Activated CD4-positive, alpha-beta T cell treated with anti-CD3 and anti-CD28 coated beads, Interleukin-2, amount 50 U/mL, for 16 hours (primary cell): Measurements from ENCODE around the gene AGAP1.

Experiments
- DNase-seq: peaks from one replicate; pipeline ENCODE4 v3.0.0-alpha.2; 2020

The AGAP1 gene

GRCh38 chr2:235697041-235697440 lies 203.2 kb downstream of the AGAP1 start:
- DNase-seq = no peak

- DNase-seq = no peak
Measured at GRCh38 chr2:235698028-235698427, 204.2 kb downstream of the AGAP1 start.

- no peak for DNase-seq
Measured at GRCh38 chr2:235698491-235698890, 204.6 kb downstream of the AGAP1 start.

DNA sequence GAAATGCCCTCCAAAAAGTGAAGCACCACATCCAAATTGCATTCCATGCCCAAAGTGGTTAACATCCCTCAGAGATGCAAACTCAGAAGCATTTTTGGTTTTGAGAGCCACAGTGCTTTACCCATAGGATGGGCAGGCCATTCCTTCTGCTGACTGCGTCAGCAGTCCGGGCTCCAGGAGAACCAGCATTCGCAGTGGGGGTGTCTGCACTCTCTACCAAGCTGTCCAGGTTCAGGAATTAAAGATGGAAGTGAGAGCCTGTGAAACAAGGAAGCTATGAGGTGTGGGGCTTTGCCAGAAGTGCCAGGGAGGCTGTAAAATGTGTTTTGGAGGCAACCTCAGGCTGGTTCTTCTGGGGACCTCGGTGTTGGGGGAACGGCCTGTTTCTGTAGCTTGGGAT lies 205.7 kb downstream of the AGAP1 start:
- DNase-seq = no peak

DNA sequence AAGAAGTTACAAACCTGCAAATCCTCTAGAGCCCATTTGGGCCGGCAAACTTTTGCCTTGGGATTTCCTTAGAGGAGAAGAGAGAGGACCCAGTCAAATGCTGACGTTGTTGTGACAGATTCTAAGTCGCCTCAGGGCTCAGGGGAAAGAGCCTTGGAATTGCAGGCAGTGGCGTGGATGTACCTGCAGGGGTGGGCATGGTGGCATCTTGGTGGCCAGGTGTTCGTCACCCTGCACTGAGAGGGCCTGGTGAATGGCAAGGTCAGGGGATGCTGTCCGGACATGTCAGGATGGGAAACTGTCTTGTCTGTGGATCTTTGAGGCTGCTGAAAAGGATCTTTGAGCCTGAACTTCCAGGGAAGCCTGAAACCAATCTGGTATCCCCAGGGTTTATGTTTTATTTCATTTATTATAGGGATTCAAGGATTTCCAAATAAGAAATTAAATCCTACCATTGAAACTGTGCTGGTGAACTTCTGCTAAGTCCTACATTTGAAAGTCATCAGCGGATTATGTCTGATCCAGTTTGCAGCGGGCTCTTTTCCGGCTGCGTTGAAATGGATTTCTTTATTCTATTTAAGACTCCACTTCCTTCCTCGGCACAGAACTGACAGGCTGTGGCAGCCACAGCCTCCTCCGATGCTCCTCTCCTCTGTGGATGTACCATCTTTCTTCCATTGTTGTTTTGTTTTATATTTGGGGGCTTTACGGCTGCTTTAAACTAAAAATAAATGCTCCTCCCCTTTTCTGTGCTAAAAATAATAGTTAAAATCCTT lies 207.6 kb downstream of the AGAP1 start:
- DNase-seq = no peak

DNA sequence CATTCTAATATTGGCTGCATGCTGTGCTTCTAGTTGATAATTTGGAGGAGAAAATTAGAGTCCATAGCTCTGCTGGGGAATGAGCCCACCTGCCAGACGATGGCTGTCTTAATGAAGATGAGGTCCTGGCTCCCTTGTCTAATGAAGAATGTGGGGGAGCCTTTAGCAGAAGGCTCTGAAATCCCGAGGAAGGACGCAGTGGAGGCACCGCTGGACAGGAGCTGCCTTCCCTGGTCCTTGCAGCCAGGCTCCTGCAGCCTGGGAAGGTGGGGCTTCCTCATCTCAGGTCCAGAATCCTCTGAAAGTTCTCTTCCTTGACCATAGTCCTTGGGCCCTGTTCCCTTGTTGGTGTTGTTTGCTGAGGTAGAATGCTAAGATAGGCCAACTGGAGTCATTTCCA lies 208.3 kb downstream of the AGAP1 start:
- no peak for DNase-seq

DNA sequence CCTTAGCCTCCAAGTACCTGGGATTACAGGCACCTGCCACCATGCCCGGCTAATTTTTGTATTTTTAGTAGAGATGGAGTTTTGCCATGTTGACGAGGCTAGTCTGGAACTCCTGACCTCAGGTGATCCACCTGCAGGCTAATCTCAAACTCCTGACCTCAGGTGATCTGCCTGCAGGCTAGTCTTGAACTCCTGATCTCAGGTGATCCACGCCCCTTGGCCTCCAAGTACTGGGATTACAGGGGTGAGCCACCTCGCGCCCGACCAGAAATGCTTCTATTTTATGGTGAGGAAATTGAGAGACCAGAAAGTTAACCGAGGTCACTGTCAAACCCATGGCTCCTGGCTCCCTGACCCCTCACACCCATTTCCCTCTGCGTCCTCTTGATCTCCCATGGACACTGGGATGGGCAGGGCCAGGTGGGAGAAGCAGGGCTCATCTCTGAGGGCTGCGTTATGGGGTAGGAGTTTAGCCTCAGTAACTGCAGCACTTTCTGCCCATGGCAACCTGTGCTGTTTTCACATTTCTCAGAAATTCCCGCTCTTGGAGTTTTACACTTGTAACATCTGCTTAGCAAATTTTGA lies 210.0 kb downstream of the AGAP1 start:
- DNase-seq = no peak

DNA sequence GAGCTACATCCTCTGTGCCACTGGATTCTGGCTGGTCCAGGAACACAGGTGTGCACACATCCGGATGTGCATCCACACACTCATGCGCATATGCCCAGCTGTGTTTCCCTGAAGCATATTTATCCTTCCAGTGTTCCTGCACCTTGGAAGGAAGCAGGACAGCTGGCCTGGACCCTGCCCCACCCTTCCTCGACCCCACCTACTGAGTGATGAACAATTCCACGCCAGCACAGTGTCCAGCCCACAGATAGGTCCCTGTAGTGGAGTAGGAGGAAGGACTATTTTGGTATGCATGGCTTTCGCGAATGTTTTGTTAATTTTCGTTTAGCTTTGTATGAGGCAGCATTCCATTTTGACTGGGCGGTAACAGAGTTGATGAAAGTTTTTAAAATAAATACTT lies 211.5 kb downstream of the AGAP1 start:
- no peak for DNase-seq

DNA sequence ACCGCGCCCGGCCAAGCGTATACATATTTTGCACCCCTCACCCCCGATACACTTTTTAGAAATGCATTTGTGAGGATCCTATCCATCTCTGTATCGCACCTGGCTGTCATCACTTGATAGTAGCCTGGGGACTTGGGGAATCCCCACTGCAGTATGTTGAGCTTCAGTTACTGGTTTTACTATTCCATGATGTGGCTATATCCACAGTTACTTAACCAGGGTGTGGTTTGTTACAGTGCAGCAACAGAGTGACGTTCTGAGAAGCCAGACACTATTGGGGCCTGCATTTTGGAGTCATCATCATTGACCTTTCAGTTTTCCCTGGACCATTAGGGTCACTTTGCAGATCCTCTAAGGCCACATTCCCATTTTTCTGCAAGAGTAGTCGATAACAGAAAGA lies 212.7 kb downstream of the AGAP1 start:
- DNase-seq = no peak

DNA sequence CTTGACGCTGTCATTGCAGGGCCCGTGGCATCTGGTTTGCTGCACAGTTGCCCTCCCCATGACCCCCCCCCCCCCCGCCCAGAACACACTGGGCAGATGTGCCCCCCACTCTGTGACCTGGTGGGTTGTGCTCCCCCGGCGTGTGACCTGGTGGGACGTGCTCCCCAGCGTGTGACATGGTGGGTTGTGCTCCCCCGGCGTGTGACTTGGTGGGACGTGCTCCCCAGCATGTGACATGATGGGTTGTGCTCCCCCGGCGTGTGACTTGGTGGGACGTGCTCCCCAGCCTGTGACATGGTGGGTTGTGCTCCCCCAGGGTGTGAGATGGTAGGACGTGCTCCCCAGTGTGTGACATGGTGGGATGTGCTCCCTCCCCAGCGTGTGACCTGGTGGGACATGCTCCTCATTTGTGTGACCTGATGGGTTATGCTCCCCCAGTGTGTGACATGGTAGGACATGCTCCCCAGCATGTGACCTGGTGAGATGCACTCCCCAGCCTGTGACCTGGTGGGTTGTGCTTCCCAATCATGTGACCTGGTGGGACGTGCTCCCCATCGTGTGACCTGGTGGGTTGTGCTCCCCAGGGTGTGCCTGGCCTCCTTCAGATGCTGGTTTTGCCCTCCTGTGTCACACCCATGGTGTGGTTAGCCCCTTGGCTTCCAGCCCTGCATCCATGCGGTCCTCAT lies 213.7 kb downstream of the AGAP1 start:
- no peak for DNase-seq

DNA sequence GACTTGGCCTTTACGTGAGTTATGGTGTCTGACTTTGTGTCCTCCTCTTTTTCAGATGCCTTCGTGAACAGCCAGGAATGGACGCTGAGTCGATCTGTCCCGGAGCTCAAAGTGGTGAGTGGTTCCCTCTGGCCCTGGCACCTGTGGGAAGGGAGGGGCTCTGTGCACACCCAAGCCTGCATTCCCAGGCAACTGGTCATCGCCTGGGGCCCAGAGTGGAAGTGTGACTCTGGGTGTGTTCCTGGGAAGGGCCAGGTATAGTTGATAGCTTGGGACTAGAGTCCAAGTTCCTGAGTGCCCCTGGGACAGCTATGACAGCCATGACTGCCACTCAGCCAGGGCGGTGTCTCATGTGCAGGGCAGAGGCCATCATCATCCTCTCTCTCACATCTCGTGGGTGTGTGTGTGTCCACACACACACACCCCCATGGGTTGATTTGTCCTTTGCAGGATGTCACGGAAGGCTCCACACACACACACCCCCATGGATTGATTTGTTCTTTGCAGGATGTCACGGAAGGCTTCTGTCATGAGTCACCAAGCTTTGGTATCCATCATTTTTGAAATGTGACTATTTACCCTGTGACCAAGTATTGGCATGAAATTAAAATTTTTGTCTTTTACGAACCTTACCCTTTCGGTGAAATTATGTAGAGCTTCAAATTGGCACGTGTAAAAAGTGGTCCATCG lies 215.4 kb downstream of the AGAP1 start:
- DNase-seq = no peak

- DNase-seq = no peak
Measured at GRCh38 chr2:235709969-235710879, 216.4 kb downstream of the AGAP1 start.

GRCh38 chr2:235710933-235711332 lies 217.1 kb downstream of the AGAP1 start:
- DNase-seq = no peak

GRCh38 chr2:235711527-235711926 lies 217.7 kb downstream of the AGAP1 start:
- DNase-seq = no peak

GRCh38 chr2:235712176-235712575 lies 218.3 kb downstream of the AGAP1 start:
- DNase-seq = no peak

GRCh38 chr2:235713189-235713588 lies 219.3 kb downstream of the AGAP1 start:
- no peak for DNase-seq

- no peak for DNase-seq
Measured at GRCh38 chr2:235715601-235716000, 221.8 kb downstream of the AGAP1 start.

DNA sequence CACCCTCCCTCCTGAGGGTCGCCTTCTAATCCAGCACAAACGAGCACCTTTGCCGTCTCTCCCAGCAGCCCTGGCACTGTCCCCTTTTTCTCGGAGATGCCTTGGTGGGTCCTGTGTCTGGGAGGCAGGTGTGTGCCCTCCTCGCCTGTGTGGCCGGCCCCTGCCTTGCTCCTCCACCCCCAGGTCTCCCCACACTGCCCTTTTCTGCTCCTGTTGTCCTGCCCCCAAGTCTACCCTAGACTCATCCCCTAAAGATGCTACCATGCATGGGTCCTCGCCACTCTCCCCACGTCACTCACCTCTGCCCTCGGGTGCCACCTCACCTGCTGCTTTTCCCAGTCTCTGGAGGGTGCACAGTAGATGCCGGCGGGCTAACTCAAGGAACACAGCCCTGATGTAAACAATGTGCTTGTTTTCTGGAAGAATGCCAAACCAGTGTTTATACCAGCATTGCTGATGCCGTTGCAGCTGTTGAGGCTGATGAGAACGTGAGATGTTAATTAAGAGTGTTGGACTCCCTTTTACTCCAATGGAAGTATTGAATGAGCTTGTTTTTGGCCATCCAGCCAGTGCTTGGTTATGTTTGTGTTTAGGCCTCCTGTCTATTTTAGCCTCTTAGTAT lies 223.1 kb downstream of the AGAP1 start:
- DNase-seq = no peak

GRCh38 chr2:235719146-235719942 lies 225.5 kb downstream of the AGAP1 start:
- DNase-seq = no peak

DNA sequence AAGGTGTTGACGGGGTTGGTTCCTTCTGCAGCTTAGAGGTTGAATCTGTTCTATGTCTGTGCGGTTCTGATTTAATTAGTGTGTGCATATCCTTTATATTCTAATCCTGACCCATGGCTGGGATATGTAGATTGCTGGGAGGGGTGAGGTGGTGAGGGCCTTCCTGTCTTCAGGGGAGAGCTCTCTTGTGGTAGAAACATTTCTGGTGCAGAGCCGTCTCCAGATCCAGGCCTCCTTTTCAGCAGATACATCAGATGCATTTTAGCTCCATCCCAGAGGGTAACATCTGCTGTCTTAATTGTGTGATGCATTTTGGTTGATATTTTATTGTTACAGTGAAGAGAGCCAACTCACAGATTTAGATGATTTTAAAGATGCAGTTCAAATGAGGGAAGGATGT lies 227.8 kb downstream of the AGAP1 start:
- no peak for DNase-seq

DNA sequence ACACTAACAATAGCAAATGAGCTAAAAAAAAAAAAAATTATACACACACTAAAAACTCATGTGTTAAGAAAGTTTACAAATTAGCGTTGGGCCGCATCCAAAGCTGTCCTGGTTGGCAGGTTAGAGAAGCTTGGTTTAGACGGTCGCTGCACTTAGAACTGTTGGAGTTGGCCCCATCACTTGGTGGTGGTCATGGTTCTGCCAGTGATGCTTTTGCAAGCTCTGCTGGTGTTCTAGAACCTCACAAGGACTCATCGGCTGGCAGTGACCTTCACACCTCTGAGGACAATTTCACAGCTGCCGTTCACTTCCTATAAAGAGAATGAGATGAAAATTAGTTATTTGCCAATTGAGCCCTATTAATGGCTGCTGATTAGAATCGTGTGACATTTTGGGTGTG lies 229.0 kb downstream of the AGAP1 start:
- DNase-seq = no peak
